ENCODE measurements around the gene RABEP2.

RABEP2 gene

GRCh38 chr16:28912558-28912957 lies 12.5 kb downstream of the RABEP2 start:
- no peak for TF ChIP-seq CTCF (IDR thresholded peaks at IDR 0.05)
- no peak overlapping the region for H3K27ac ChIP-seq
- no peak overlapping the region for H3K4me3 ChIP-seq
- no peak for DNase-seq (ENCODE audit: low spot score)

- Histone ChIP-seq H3K27ac (no peak overlapping the region), H3K4me3 (no peak overlapping the region)
- no peak for DNase-seq (ENCODE audit: low spot score)
- no peak for TF ChIP-seq CTCF (IDR thresholded peaks at IDR 0.05)
These were observed 14.7 kb downstream of the RABEP2 start for GRCh38 chr16:28910086-28911031.

GRCh38 chr16:28905800-28906372 lies 19.2 kb downstream of the RABEP2 start:
- no peak for DNase-seq (ENCODE audit: low spot score)
- H3K27ac ChIP-seq = no peak overlapping the region
- no peak for TF ChIP-seq CTCF (IDR thresholded peaks at IDR 0.05)
- no peak overlapping the region for H3K4me3 ChIP-seq

GRCh38 chr16:28905229-28905754 lies 19.7 kb downstream of the RABEP2 start:
- no peak for DNase-seq (ENCODE audit: low spot score)
- Histone ChIP-seq H3K4me3 (no peak overlapping the region), H3K27ac (no peak overlapping the region)
- TF ChIP-seq CTCF (IDR thresholded peaks at IDR 0.05) = no peak

- H3K4me3 ChIP-seq = no peak overlapping the region
- no peak overlapping the region for H3K27ac ChIP-seq
- TF ChIP-seq CTCF (IDR thresholded peaks at IDR 0.05) = no peak
- no peak for DNase-seq (ENCODE audit: low spot score)
These were observed 20.2 kb downstream of the RABEP2 start for GRCh38 chr16:28904828-28905227.

- TF ChIP-seq CTCF (IDR thresholded peaks at IDR 0.05) = no peak
- Histone ChIP-seq H3K27ac (no peak overlapping the region), H3K4me3 (no peak overlapping the region)
- DNase-seq (ENCODE audit: low spot score) = no peak
These were observed 20.7 kb downstream of the RABEP2 start for GRCh38 chr16:28904363-28904762.

Data from coronary artery (tissue), 2 donors.